Spleen (tissue), 11 donors: Measurements from ENCODE around the gene PDE6A. TPM values are rescaled to one million over a fixed set of nuclear protein-coding genes. Genes with fewer than 3 reads are reported as not detected.
A peak's percentile ranks its signal among the peaks of the same experiment; 100 is the strongest.

Experiments used
- DNase-seq: peaks from one replicate; pipeline ENCODE4 v3.0.0-alpha.2; 2020
- H3K27ac ChIP-seq, 8 donors: fragments of 200-600 bp; sonication (generic) in 7 of 8; 1 replicate in 4 of 8; 2 replicates in 4 of 8; pipeline versions ENCODE4 v1.5.0 to v1.8.0; 2016 to 2021; ENCODE audit warnings: inconsistent platforms in 4 of 8, mild to moderate bottlenecking in 4 of 8, moderate library complexity in 1 of 8
- H3K27me3 ChIP-seq, 7 donors: fragments of 200-600 bp; sonication (generic) in 6 of 7; replicated peaks in 1 of 7; 1 replicate in 4 of 7; 2 replicates in 3 of 7; pipeline versions ENCODE4 v1.5.0 to v1.8.0; 2016 to 2021; ENCODE audit warnings: inconsistent platforms in 3 of 7, mild to moderate bottlenecking in 1 of 7
- H3K36me3 ChIP-seq, 6 donors: fragments of 200-600 bp; sonication (generic) in 5 of 6; 1 replicate in 4 of 6; 2 replicates in 2 of 6; pipeline versions ENCODE4 v1.5.0 to v1.8.0; 2016 to 2021; ENCODE audit warnings: inconsistent platforms in 2 of 6
- H3K4me1 ChIP-seq, 6 donors: fragments of 200-600 bp; sonication (generic) in 5 of 6; 1 replicate in 3 of 6; 2 replicates in 3 of 6; pipeline versions ENCODE4 v1.5.0 to v1.8.0; 2016 to 2021; ENCODE audit warnings: inconsistent platforms in 3 of 6
- H3K4me3 ChIP-seq, 8 donors: fragments of 200-600 bp; sonication (generic) in 7 of 8; 1 replicate in 4 of 8; 2 replicates in 4 of 8; pipeline versions ENCODE4 v1.5.0 to v1.8.0; 2016 to 2021; ENCODE audit warnings: inconsistent platforms in 4 of 8, mild to moderate bottlenecking in 4 of 8, moderate library complexity in 2 of 8
- H3K9me3 ChIP-seq, 8 donors: fragments of 200-600 bp; sonication (generic) in 7 of 8; 1 replicate in 4 of 8; 2 replicates in 4 of 8; pipeline versions ENCODE4 v1.5.0 to v1.8.0; 2016 to 2021; ENCODE audit warnings: inconsistent platforms in 4 of 8
- POLR2A ChIP-seq, 3 donors: fragments of 450-650 bp; IDR thresholded peaks; one replicate each; pipeline ENCODE4 v1.5.1; 2017; ENCODE audit warnings: antibody characterized with exemption in 3 of 3, mild to moderate bottlenecking in 1 of 3
- POLR2AphosphoS5 ChIP-seq, 3 donors: sonication (generic); formaldehyde crosslinking; IDR thresholded peaks; one replicate each; pipeline ENCODE4 v1.5.1; 2017; ENCODE audit warnings: antibody characterized with exemption in 3 of 3
- WGBS, 5 donors: extraction: QIAGEN DNeasy Blood & Tissue Kit in 3 of 5; methylation state at CpG; one replicate each; pipeline versions ENCODE4 v1.1.5 to v1.1.7; 2013 to 2018; 5-methylcytosine and 5-hydroxymethylcytosine counted together
- intact Hi-C: fragments of 100-400 bp; cut with DNase I; formaldehyde crosslinking; loops from one replicate; pipeline ENCODE4 v1.15.0; 2023; ENCODE audit warnings: low total_unique reads
- polyA plus RNA-seq, 3 donors: library from polyadenylated mRNA; stranded (reverse); fragments of 200-250 nt; gene quantifications; one replicate each; pipeline ENCODE4 v1.2.1, GENCODE V29; 2013
- total RNA-seq, 7 donors: library from RNA; depleted of rRNA in 3 of 7; stranded (reverse); fragments of >200 nt in 3 of 7; fragmentation: NEBNext Ultra II Directional in 4 of 7; extraction: Animal tissue kit (Norgen Biotek cat#: 25700) in 4 of 7; gene quantifications; one replicate each; pipeline versions ENCODE4 v1.1.0 to v1.2.1, GENCODE V29; 2016 to 2021
- TF ChIP-seq, protein P1 (sequence below), 11 experiments: fragments of 200-600 bp in 7 of 11; fragments of 450-650 bp in 4 of 11; sonication (generic) in 4 of 11; IDR thresholded peaks in 8 of 11; conservative IDR thresholded peaks in 3 of 11; 1 replicate in 7 of 11; 2 replicates in 4 of 11; pipeline versions ENCODE4 v1.4.0 to v1.8.0; 2016 to 2021; ENCODE audit warnings: antibody characterized with exemption in 11 of 11, inconsistent platforms in 4 of 11, mild to moderate bottlenecking in 1 of 11
- donor health status: healthy with polysubstance abuse.
- donor health status: DM: no; HTN: no; CAD: no; lungs with moderate emphysema.
- donor health status: DM: no; HTN: no; CAD: no.
- donor health status: Bipolar disorder and iron deficiency.
- donor health status: healthy.
- donor health status: DM: no; HTN: no; CAD: no.
- donor health status: DM: yes; HTN: yes; CAD: no.

PDE6A gene
- total and polyA plus RNA-seq, 10 donors: not detected

DNA sequence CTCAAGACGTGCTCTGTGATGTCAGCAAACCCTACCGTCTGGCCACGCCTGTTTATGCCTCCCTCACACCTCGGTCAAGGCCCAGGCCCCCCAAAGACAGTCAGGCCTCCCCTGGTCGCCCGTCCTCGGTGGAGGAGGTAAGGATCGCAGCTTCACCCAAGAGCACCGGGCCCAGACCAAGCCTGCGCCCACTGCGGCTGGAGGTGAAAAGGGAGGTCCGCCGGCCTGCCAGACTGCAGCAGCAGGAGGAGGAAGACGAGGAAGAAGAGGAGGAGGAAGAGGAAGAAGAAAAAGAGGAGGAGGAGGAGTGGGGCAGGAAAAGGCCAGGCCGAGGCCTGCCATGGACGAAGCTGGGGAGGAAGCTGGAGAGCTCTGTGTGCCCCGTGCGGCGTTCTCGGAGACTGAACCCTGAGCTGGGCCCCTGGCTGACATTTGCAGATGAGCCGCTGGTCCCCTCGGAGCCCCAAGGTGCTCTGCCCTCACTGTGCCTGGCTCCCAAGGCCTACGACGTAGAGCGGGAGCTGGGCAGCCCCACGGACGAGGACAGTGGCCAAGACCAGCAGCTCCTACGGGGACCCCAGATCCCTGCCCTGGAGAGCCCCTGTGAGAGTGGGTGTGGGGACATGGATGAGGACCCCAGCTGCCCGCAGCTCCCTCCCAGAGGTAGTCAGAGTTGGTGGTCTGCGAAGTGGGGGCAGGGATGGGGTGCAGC is 111.3 kb downstream of the PDE6A start:
- intact Hi-C loops: no loop called here
- Histone ChIP-seq H3K4me3 (no peak overlapping the region), H3K9me3 (no peaks in the 10 kb centered on the region), H3K36me3 (peaks cover 0 to 67% (median 6%) of the 10 kb centered on the region in 6 donors), H3K27me3 (no peaks in the 10 kb centered on the region), H3K4me1 (peaks cover 0 to 5% (median 2%) of the 10 kb centered on the region in 6 donors), H3K27ac (no peak overlapping the region)
- TF ChIP-seq POLR2AphosphoS5 (IDR thresholded peaks at IDR 0.05): peak in 1 of 3 donors; percentile 16
- TF ChIP-seq, protein P1, sequence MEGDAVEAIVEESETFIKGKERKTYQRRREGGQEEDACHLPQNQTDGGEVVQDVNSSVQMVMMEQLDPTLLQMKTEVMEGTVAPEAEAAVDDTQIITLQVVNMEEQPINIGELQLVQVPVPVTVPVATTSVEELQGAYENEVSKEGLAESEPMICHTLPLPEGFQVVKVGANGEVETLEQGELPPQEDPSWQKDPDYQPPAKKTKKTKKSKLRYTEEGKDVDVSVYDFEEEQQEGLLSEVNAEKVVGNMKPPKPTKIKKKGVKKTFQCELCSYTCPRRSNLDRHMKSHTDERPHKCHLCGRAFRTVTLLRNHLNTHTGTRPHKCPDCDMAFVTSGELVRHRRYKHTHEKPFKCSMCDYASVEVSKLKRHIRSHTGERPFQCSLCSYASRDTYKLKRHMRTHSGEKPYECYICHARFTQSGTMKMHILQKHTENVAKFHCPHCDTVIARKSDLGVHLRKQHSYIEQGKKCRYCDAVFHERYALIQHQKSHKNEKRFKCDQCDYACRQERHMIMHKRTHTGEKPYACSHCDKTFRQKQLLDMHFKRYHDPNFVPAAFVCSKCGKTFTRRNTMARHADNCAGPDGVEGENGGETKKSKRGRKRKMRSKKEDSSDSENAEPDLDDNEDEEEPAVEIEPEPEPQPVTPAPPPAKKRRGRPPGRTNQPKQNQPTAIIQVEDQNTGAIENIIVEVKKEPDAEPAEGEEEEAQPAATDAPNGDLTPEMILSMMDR (IDR thresholded peaks at IDR 0.05 in 8 of 11, conservative IDR thresholded peaks at IDR 0.05 in 3 of 11): no peak
- TF ChIP-seq POLR2A (IDR thresholded peaks at IDR 0.05): no peak
- WGBS, 5 donors: 89 to 95% (median 93%) methylated on average over 27 to 30 of the region's 30 CpGs
- DNase-seq: peak; percentile 67

- no peaks in the 10 kb centered on the region for H3K9me3 ChIP-seq
- TF ChIP-seq POLR2A (IDR thresholded peaks at IDR 0.05) (no peak), POLR2AphosphoS5 (IDR thresholded peaks at IDR 0.05) (no peak)
- TF ChIP-seq, protein P1 (IDR thresholded peaks at IDR 0.05 in 8 of 11, conservative IDR thresholded peaks at IDR 0.05 in 3 of 11): no peak
- intact Hi-C loops: no loop called here
- peaks cover 0 to 67% (median 6%) of the 10 kb centered on the region in 6 donors for H3K36me3 ChIP-seq
- peaks cover 0 to 8% (median 2%) of the 10 kb centered on the region in 6 donors for H3K4me1 ChIP-seq
- WGBS, 5 donors: 88 to 96% (median 92%) methylated on average over 11 to 12 of the region's 12 CpGs
- DNase-seq: no peak
- H3K4me3 ChIP-seq: no peak overlapping the region
- H3K27me3 ChIP-seq: no peaks in the 10 kb centered on the region
- H3K27ac ChIP-seq: no peak overlapping the region
Measured at GRCh38 chr5:149832636-149833035, 112.0 kb downstream of the PDE6A start.

DNA sequence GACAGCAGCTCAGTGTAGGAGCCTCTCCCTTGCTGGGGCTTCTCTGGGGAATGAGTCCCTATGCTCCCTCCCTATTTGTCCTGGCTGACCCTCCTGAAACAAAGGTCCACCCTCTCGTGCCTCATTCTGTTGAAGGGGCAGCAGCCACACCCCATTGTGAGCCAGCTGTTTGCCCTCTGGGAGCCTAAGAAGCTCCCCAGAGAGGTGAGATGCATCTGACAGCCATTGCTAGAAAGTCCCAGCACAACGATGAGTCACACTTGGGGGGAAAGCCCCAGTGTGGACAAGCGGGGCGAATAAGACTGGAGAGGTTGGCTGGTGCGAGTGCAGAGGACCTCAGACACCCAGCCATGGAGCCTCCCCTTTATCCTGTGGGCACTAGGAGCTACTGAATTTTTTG is 113.1 kb downstream of the PDE6A start:
- TF ChIP-seq POLR2AphosphoS5 (IDR thresholded peaks at IDR 0.05): no peak
- TF ChIP-seq, protein P1 (IDR thresholded peaks at IDR 0.05 in 8 of 11, conservative IDR thresholded peaks at IDR 0.05 in 3 of 11): no peak
- no peak for TF ChIP-seq POLR2A (IDR thresholded peaks at IDR 0.05)
- Histone ChIP-seq H3K4me3 (no peak overlapping the region), H3K4me1 (peaks cover 0 to 8% (median 2%) of the 10 kb centered on the region in 6 donors), H3K9me3 (no peaks in the 10 kb centered on the region), H3K36me3 (peaks cover 0 to 67% (median 6%) of the 10 kb centered on the region in 6 donors), H3K27me3 (no peaks in the 10 kb centered on the region), H3K27ac (no peak overlapping the region)
- 61 to 81% (median 69%) methylated on average over 5 of the region's 5 CpGs for WGBS, 5 donors
- intact Hi-C loops: no loop called here
- DNase-seq: peak; percentile 27

- no peak overlapping the region for H3K4me3 ChIP-seq
- H3K9me3 ChIP-seq: no peaks in the 10 kb centered on the region
- no peak overlapping the region for H3K27ac ChIP-seq
- peaks cover 0 to 8% (median 2%) of the 10 kb centered on the region in 6 donors for H3K4me1 ChIP-seq
- TF ChIP-seq POLR2A (IDR thresholded peaks at IDR 0.05) (no peak), POLR2AphosphoS5 (IDR thresholded peaks at IDR 0.05) (no peak)
- TF ChIP-seq, protein P1 (IDR thresholded peaks at IDR 0.05 in 8 of 11, conservative IDR thresholded peaks at IDR 0.05 in 3 of 11): no peak
- peaks cover 0 to 67% (median 6%) of the 10 kb centered on the region in 6 donors for H3K36me3 ChIP-seq
- intact Hi-C loops: no loop called here
- 89 to 95% (median 92%) methylated on average over 5 of the region's 5 CpGs for WGBS, 5 donors
- no peaks in the 10 kb centered on the region for H3K27me3 ChIP-seq
- DNase-seq: peak; percentile 52
Measured at GRCh38 chr5:149830579-149830978, 114.0 kb downstream of the PDE6A start.
